ENCODE data around the gene CD74. TPM values are rescaled to one million over a fixed set of nuclear protein-coding genes. Genes with fewer than 3 reads are reported as not detected.
"Not testable (repeated sequence)": the region's sequence is repeated elsewhere in the genome, so short reads cannot be mapped to it uniquely, and the experiment has no call there.

The CD74 gene
- total RNA-seq, 1 donor from 2014 or later, result 5.8 TPM

DNA sequence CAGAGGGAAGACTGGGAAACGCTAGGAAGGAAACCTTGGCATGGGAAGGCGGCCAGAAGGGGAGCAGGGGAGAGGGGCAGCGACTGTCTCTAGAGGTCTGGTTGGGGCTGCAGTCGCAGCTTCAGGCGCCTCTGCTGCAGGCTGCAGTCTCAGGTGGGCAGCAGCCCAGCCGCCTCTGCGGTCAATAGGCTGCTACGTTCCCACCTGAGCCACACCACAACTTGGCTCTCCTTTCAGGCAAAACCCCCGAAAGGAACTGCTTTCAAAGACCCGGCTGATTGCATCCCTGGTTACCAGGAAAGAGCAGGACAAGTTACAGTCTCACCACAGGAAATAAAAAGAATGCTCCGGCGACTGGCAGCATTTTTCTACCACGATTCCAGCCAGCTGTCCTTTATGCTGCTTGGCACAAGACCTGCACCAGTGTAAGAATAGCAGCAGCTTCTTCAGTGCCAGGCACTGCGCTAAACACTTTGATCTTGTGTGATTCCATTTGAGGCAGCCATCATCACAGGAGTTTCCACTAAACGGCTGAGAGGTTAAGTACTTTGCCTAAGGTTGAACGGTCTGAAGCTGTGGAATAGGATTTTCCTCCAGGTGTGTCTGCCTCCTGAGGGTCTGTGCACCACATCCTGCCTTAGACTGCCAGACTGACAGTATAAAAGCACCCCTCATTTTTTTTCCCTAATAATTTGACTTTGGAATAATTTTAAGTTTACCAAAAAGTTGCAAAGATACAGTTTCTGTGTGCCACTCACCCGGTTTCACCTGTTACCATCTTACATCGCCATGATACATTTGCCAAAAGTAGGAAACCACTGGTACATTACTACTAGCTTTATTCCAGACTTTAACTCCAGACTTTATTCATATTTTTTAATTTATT lies 29.3 kb upstream of the CD74 start:
- DNase-seq (ENCODE audit: low read depth in 2 of 2), result peak; percentile 25 to 62

DNA sequence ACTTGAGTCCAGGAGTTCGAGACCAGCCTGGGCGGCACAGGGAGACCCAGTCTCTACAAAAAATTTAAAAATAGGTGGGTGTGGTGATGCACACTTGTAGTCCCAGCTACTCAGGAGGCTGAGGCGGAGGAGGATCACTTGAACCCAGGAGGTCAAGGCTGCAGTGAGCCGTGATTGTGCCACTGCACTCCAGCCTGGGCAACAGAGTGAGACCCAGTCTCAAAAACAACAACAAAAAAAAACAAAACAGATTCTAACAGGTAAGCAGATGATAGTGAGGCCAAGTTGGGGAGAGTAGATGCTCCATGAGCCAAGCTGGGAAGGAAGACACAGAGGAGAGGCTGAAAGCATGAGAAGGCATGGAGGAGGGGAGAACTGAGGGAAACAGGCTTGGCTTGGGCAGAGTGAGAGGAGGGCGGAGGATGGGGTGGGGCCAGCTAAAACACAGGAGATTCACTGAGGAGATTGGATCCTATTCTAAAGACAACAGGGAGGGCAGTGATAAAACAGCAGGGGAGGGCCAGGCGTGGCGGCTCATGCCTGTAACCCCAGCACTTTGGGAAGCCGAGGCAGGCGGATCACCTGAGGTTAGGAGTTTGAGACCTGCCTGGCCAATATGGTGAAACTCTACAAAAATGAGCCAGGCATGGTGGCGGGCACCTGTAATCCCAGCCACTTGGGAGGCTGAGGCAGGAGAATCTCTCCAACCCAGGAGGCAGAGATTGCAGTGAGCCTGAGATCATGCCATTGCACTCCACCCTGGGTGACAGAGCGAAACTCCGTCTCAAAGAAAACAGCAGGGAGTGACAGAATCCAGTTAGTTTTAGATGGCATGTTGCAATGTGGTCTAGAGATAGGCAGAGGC lies 28.5 kb upstream of the CD74 start:
- no peak for DNase-seq (ENCODE audit: low read depth in 2 of 2)

DNA sequence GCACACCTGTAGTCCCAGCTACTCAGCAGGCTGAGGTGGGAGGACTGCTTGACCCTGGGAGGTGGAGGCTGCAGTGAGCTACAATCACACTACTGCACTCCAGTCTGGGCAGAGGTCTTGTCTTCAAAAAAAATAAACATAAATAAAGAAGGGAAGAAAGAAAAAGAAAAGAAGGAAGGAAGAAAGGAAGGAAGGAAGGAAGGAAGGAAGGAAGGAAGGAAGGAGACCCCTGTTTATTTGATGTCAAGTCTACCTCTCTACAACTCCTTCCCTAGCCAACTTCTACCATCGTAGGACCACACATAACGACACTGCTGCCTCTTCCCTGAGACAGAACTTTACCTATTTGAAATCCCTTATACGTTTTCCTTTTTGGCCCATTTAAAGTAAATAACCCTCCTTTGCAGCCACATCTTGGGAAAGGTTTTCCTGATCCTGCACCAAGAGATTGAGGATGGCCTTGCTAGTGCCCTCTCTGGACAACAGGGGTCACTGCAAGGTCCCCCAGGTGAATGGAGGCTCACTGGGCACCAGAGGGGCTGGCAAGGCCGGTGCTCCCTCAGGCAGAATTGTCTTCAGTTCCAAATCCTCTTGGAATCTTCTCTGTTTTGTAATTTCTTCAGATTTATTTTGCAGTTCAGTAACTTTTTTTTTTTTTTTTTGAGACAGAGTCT lies 26.3 kb upstream of the CD74 start:
- peak in 1 of 2 donors; percentile 45 for DNase-seq (ENCODE audit: low read depth in 2 of 2)

DNA sequence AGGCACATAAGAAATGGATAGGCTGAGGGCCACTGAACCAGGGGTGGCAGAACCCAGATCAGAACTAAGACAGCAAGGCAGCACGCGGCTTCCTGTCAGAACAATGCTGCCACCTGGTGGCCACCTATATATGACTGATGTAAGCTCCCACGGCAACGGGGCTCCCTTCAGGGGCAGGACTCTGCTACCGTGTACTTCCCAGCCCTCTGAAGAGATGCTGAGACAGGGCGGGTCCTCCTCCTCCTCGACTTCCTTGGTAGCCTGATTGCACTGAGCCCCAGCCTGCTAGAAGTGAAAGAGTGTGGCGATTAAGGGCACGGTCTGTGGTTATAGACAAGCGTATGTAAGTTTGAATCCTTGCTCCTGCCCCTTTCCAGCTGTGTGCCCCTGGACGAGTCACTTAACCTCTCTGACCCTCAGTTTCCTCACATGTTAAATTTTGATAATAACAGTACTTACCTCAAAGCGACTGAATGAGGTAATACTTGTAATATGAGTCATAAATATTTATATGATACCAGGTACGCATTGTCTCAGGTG lies 23.5 kb upstream of the CD74 start:
- DNase-seq (ENCODE audit: low read depth in 2 of 2), result peak; percentile 86 to 91

DNA sequence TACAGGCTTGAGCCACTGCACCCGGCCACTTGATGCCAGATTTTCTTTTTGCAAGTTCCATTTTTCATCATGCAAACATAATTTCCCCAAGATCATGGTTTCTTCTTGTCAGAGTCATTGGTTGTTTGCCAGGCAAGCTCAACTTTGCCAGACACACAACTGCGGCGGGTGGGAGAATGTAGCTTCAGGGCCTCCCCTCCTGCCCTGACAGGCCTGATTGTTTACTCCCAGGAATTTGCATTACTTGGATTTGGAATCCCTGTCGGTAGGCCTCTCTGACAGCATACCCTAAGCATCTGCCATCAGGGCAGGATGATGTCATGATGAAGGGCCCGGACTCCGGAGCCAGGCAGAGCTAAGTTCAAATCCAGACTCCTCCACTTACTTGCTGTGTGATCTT lies 21.8 kb upstream of the CD74 start:
- DNase-seq (ENCODE audit: low read depth in 2 of 2), result no peak

DNA sequence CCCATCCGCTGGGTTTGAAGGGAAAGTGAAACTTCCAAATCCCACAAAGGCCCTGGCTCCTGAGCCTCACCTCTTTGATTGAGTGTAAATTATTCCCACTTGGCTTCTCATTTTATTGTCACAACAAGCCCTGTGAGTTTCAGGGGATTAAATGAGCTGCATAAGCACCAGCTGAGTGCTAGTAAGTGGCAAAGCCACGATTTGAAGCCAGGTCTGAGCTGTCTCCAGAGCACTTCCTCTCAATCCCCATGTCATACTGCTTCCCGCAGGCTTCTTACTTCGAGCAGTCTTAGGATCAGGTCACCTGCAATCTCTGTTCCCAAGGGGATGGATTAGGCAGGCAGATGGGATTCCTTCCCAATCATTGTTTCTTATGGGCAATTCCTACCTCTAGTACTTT lies 18.9 kb upstream of the CD74 start:
- no peak for DNase-seq (ENCODE audit: low read depth in 2 of 2)

DNA sequence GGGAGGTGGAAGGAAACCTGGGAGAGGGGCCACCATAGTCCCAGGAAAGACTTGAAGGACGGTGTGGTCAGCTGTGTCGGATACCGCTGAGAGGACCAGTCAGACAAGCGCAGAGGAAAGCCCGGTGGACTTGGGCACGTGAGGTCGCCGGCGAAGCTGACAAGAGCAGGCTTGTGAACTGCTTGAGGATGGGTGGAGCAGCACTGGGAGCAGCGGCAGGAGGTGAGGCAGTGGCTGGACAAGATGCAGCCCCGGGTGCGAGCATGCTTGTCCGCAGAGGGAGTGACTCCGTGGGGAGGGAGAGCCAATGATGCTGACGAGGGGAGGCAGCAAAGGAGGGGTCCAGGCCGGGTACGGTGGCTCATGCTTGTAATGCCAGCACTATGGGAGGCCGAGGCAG lies 18.3 kb upstream of the CD74 start:
- no peak for DNase-seq (ENCODE audit: low read depth in 2 of 2)

DNA sequence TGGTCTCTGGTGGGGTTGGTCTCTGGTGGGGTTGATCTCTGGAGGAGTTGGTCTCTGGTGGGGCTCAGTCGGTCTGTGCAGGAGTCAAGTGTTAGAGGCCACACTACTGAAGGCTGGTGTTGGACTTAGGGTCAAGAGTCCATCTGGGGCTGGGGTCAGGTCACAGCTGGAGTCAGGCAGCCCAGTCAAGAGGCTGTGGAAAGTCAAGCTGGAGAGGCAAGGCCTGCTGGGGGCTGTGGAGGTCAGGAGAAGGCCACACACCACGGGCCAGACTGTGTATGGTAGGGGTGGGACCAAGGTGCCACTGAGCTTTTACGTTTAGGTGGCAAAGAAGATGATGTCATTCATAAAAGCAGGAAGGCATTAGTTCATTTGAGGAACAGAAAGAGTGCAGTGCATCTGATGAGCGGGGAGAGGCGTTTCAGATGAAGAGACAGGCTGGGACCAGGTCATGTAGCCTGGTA lies 16.7 kb upstream of the CD74 start:
- DNase-seq (ENCODE audit: low read depth in 2 of 2), result no peak

DNA sequence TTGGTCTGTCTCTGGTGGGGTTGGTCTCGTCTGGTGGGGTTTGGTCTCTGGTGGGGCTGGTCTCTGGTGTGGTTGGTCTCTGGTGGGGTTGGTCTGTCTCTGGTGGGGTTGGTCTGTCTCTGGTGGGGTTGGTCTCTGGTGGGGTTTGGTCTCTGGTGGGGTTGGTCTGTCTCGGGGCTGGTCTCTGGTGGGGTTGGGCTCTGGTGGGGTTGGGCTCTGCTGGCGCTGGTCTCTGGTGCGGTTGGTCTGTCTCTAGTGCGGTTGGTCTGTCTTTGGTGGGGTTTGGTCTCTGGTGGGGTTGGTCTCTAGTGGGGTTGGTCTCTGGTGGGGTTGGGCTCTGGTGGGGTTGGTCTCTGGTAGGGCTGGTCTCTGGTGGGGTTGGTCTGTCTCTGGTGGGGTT lies 16.3 kb upstream of the CD74 start:
- DNase-seq (ENCODE audit: low read depth in 2 of 2), result no peak

DNA sequence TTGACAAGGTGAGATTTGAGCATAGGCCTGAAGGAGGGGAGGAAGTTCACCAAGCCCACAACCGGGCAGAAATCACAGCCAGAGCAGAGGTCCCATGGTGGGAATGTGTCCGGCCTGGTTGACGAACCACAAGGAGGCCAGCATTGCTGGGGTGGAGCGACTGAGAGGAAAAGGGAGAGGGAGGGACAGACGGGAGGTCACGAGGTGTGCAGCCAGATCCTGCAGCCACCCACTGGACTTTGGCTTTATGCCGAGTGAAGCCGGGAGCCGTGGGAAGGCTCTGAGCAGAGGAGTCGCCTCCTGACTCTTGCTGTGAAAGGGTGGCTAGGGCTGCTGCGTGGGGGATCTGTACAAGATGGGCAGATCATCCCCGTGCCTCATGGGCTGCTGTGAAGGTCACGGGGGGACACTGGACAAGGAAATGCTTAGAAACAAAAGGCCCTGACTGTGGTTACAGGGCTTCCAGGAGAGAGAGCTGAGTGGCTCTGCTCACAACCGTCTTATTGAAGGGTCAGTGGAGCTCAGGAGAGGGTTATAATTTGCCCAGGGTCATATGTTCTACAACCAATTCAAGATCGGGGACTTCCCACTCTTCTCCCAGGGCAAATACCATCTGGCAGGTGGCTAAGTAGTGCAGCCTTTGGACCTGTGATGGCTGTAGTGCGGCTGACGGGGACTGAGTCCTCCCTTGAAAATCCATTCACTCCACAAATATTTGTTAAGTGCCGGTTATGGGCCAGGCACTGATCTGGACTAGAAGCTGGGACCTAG lies 15.6 kb upstream of the CD74 start:
- DNase-seq (ENCODE audit: low read depth in 2 of 2), result peak; percentile 55 to 64

DNA sequence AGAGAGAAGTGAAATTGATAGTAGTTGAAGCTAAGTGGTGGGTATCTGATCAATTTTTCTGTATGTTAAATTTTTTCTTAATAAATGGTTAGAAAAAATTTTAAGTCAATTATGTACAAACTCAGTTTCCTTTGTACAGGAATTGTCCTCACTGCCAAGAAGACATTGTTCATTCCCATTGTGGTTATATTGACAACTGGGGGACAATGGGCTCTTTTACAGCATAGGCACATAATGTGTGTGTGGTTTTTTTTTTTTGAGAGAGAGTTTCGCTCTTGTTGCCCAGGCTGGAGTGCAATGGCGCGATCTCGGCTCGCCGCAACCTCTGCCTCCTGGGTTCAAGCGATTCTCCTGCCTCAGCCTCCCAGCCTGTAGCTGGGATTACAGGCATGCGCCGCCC lies 13.5 kb upstream of the CD74 start:
- DNase-seq (ENCODE audit: low read depth in 2 of 2), result not testable (repeated sequence)

DNA sequence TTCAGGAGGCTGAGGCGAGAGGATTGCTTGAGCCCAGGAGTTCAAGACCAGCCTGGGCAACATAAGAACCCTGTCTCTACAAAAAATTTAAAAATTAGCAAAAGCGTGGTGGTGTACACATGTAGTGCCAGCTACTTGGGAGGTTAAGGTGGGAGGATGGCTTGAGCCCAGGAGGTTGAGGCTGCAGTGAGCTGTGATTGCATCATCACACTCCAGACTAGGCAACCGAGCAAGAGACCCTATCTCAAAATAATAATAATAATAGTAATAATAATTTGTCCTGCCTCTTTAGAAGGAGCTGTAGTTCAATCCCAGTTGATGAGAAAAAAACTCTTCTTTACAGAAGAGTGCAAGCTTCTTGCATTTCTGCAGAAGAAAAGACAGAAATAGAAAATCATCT lies 10.0 kb upstream of the CD74 start:
- DNase-seq (ENCODE audit: low read depth in 2 of 2), result no peak

DNA sequence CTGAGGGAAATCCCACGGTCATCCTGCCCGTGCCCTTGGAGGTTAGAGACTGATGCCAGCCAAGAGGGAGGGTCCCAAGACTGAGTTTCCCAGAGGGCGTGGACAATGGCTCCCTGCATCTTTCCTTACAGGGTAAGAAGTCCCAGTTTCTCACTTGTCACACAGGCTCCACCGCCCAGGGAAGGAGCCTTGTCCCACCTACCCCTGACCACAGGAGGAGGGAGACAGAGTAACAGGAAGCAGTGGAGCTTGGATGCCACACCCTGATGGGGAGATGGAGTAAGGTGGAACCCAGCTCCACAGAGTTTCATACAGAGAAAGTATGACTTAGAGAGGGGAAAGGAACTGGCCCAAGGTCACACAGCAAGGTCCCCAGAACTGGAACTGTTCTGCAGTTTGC lies 9.4 kb upstream of the CD74 start:
- no peak for DNase-seq (ENCODE audit: low read depth in 2 of 2)

DNA sequence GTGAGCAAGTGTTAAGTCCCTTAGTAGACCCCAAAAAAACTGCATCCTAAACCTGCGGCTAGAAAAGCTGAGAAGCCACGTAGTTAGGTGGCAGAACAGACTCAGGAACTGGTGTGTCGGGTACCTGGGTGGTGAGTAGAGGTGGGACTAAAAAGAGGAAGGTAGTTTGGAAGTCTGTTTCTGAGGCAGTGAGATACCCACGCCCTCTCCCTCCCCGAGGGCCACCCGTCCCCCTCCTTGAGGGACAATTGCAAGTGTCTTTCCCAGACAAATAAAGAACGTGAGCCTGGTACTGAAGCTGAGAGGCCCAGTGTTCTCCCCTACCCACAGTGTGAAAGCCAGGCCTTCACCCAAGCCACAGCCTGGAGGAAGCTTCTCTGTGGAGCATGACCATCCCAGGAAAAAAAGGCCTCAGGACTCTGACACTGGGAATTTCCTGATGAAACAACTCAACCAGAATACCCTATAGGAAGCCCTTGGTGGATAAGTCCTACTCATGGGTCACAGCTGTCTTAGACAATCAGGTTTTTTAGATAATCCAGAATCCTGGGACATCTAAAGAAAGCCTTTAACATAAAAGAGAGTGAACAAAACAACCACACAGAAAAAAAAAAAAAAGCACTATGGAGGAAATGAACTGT lies 7.0 kb upstream of the CD74 start:
- no peak for DNase-seq (ENCODE audit: low read depth in 2 of 2)

DNA sequence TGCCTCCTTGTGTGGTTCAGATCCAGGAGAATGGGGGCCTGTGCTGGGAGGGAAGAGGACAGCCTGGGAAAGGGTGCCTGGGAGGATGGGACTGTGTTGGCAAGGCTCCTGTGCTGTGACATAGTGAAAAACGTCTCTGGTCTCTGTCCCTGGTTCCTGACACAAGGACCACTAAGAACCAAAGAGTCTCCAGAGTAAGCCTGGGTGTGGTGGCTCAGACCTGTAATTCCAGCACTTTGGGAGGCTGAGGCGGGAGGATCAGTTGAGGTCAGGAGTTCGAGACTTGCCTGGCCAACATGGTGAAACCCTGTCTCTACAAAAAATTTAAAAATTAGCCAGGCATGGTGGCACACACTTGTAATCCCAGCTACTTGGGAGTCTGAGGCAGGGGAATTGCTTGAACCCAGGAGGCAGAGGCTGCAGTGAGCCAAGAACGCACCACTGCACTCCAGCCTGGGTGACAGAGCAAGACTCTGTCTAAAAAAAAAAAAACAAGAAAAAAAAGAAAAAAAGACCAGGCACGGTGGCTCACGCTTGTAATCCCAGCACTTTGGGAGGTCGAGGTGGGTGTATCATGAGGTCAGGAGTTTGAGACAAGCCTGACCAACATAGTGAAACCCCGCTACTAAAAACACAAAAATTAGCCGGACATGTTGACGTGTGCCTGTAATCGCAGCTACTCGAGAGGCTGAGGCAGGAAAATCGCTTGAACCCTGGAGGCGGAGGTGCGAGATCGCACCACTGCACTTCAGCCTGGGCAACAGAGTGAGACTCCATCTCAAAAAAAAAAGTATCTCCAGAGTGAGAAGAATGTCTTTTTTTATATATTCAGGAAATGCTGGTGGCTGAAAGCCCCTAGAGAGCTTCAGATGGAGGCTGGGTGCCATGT lies 1.4 kb upstream of the CD74 start:
- DNase-seq (ENCODE audit: low read depth in 2 of 2), result not testable (repeated sequence)

DNA sequence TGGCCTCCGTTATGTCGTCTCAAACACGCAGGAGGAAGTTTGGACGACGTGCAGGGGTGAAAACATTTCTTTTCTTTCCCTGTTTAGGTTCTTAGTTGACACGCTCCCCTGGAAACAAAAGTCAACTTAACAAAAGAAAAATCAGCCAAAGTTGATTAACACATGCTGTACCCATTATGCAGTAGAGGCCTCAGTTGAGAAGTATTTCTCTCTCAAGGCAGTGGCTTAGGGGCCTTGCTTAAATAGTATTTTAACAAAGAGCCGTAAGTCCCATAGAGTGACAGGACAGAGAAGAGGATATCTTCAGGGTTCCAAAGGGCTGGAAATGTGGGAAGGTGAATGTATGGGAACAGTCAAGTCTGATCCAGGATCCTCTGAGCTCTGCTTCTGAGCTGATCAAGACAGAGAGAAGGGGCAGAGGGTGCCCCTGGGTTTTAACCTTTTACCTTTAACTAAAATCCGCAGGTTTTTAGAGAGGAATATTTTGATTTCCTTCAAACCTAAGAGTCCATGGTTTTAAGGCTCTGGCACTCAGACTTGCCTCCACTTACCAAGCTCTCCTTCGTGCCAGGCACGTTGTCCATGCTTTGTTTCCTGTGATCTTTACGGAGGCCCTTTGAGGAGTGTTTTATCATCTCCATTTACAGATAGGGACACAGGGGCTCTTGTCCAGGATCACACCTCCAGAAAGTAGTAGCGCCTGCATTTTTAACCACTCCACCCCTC lies 629 bp upstream of the CD74 start:
- DNase-seq (ENCODE audit: low read depth in 2 of 2), result no peak

DNA sequence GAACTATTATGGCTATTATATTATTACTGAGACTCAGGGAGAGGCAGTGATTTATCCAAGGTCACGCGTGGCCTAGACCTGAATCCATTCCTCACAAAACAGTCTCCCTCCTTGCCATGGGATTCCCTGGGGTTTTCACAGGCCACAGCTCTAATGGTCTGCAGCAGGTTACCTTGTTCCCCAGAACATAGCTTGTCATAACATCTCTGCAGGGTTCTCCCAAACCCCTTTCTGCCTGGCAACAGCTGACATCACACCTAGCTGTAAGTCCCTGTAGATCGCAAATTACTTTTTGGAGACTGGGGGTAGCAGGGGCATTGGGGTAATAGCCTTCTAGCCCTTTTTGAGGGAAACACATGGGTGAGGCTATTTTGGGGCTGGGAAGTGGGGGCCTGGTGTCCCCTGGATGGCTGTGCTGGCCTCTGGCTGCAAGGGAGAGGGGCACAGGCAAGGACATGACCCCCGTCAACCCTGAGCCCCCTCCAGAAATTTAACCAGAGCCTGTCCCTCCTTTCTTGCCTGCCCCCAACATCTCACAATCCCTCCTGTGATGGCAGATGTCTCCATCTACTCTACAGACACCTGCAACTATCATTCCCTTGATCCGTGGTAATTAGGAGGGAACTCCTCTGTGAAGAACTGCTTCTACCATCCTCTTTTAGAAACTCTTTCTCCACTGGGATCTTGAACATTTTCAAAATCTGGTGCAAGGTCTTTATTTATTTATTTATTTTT lies 1.3 kb downstream of the CD74 start:
- DNase-seq (ENCODE audit: low read depth in 2 of 2), result peak; percentile 16 to 30
